Activated CD8-positive, alpha-beta memory T cell treated with anti-CD3 and anti-CD28 coated beads, Interleukin-2, amount 50 U/mL, for 4 hours (primary cell): ENCODE measurements around the gene OCA2.
"Not testable (repeated sequence)": the region's sequence is repeated elsewhere in the genome, so short reads cannot be mapped to it uniquely, and the experiment has no call there.

Experiments
- DNase-seq: peaks from one replicate; pipeline ENCODE4 v3.0.0-alpha.2; 2020

OCA2 gene

DNA sequence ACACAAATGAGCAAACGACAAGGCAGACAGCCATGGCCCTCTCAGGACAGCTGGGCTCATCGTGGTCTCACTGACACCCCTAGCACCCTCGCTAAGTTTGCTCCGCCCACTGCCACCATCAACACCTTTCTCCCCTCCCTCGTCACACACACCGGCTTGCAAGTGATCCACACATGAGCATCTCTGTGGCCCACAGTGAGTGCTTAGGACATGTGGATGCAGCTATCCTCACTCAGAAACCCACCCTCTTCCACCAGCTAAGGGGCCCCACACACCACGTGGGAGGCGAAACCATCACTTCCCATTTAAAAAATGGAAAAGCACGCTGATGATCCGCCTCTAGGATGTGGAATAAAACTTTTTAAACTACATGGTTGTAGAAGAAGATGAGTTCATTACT, 105.6 kb downstream of the OCA2 start:
- no peak for DNase-seq

DNA sequence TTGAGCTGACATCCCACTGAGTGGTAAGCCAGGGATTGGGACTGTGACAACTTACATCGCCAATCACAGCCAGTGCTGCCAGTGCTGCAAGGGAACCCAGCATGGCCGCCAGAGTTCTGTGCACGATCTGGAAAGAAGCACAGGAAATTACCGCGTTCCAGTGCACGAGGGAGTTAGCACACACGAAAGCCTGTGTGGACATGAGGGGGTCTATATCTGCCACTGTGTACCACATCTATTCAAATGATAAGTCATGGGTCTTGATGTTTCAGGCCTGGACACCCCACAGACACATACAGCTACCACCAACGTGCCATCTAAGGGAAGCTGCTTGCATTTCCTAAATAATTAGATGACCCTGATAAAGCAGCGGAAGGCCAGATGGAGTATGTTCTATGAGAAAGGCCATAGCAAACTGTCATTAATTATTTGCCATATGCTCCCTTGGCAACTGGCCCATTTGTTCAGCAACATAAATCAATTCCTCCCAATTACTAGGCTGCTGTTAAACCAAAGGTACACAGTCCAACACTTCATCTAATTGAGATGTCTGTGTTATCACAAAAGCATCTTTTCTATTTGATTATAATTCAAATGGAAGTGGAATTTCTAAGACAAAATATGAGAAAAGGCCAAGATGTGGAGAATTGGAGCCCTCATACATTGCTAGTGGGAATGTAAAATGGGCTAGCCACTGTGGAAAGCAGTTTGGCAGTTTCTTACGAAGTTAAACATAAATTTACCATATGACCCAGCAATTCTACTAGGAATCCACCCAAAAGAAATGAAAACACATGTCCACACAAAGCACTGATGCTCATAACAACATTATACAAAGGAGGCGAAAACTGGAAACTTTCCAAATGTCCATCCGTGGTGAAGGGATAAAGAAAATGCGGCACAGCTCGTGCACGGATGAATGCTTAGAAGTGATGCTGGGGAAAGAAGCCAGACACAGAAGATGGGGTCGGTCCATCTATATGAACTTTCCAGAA, 108.3 kb downstream of the OCA2 start:
- DNase-seq = no peak

DNA sequence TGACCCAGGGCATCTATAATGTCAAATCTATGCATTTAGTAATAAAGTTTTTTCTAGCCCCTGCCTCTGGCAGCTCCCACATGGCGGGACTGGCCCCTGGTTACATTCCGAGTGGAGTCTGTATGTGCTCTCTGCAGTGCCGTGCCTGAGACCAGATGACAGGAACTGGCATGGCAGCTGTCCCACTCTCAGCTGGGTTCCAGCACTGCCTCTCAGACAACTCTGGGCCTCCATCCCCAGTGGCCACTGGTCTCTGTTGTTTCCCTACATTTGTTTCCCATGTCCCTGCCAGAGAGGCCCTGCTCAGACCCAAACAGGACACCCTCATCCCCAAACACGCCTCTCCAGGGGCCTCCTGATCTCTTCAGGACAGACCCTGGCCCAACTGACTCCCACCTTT, 109.3 kb downstream of the OCA2 start:
- DNase-seq = no peak

DNA sequence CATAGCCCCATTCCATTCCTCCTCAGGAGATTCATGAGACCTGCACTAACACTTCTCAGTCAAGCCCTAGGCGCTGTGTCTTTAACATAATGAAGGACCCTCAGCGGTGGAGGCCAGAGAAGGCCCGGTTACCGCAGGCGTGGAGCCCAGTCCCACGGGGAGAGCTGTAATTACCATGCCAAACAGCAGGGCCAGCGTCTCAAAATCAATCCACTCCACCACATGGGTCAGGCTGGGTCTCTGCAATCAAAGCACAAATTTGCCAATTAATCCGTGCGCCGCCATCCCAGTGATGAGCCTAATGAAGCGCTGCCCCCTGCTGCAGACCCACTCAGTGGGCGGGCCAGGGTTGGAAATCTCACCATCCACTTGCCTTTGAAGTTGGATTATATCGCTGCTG, 109.7 kb downstream of the OCA2 start:
- no peak for DNase-seq

DNA sequence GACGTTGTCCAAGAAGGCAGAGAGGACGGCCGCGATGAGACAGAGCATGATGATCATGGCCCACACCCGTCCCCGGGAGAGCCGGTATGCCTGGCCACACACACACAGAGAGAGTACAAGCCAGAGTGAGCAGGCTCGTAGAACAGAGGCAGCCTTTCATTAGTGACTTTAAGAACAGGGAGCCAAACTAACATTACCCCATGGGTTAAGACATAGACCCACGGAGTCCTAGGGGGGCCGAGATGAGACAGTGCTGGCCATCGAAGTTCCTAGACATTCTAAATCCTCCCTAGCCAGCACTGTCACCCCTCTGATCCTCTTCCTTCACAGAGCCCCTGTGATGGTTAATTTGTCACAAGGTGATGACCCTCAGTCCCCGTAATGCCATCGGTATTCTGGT, 114.0 kb downstream of the OCA2 start:
- no peak for DNase-seq

DNA sequence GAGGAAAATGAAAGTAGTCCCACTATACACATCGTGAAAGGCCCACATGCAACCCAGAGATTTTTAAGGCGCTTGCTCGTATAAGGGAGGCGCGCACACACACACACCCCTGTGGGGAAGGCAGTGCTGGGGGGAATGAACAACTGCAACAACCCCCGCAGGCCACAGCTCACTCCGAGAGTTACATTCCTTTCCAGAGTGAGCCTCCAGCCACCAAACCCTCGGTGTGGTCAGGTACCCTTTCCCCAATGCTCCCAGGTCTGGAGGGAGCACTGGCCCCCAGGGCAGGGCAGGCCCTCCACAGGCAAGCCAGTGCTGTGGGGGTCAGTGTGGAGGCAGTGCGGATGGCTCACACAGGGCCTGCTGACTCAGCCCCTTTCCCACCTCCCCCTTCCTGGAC, 115.6 kb downstream of the OCA2 start:
- no peak for DNase-seq

DNA sequence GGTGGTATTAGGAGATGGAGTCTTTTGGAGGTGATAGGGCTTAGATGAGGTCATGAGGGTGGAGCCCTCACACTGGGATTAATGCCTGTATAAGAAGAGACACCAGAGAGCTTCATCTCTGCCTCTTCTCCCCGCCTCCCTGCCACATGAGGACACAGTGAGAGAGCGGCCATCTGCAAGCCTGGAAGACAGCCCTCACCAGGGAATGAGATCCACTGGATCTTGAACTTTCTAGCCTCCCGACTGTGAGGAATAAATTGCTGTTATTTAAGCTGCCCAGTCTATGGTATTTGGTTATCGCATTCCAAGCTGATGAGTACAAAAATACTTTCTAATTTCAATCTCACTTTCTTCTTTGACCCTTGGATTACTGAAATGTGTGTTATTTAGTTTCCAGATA, 121.4 kb downstream of the OCA2 start:
- no peak for DNase-seq

DNA sequence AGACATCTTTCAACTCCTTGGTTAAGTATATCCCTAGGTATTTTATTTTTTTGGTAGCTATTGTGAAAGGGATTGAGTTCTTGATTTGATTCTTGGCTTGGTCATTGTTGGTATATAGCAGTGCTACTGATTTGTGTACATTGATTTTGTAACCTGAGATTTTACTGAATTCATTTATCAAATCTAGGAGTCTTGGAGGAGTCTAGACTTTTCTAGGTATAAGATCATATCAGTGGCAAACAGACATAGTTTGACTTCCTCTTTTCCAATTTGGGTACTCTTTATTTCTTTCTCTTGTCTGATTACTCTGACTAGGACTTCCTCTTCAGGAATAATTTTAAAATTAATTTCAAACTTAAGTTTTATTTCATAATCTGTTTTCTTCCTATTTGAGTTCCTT, 125.2 kb downstream of the OCA2 start:
- DNase-seq = no peak

DNA sequence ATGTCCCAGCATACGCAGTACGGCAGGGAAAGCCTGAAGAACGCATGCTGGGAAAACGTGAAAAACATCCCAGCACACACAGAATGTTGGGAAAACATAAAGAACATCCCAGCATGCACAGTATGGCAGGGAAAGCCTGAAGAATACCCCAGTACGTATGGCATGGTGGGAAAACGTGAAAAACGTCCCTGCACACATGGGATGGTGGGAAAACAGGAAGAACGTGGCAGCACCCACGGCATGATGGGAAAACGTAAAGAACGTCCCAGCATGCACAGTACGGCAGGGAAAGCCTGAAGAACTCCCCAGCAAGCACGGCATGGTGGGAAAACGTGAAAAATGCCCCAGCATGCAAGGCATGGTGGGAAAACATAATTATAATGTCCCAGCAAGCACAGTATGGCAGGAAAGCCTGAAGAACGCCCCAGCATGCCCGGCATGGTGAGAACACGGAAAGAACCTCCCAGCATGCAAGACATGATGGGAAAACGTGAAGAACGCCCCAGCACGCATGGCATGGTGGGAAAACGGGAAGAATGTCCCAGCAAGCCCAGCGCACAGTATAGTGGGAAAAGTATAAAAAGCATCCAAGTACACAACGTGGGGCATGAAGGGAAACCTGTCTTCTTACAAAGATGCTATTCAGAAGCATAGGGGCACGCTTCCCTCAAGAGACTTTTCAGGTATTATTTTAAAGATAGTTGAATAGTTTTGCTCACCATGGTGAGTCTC, 128.3 kb downstream of the OCA2 start:
- DNase-seq = no peak

DNA sequence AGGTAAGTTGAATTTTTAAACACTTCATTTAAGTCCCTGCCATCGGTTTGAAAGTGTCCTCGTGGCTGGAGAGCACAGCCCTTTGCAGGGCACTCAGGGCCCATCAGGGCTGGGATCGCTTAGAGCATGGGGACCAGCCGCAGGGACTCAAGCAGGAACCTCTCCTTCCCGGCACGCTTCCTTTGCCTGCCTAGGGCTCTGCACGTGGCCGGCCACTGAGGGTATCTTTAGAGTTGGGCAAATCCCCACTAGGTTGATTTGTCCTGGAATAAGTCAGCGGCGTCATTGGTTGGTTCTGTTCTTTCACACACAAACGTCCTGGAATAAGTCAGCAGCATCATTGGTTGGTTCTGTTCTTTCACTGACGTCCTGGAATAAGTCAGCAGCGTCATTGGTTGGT, 131.6 kb downstream of the OCA2 start:
- DNase-seq = no peak

DNA sequence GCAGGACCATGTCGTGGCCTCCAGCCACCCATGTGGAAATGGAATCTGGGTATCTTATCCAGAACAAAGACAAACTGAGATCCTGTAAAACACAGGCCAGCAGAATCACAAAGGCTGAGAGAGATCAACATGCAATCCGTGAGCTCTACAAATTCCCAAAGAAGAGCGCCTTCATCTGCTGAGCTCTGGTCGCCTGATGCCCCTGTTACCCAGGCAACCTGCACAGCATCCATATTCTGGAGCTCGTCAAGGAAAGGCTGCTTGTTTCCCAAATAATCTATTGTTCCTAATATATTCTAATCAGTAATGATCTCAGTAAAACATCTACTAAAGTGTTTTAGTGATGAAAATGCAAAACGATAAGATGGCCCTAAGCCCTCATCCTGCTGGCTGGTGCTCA, 133.6 kb downstream of the OCA2 start:
- no peak for DNase-seq

DNA sequence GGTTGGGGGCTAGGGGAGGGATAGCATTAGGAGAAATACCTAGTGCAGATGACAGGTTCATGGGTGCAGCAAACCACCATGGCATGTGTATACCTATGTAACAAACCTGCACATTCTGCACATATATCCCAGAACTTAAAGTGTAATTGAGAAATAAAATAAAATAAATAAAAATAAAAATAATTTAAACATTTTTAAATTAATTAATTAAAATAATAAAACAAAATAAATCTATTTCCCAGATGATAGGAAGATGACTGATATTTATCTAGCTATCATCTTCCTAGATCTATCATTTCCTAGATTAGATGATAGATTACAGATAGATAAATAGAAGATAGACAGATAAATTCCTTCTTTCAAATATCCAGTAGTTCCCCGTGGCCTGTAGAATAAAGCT, 137.3 kb downstream of the OCA2 start:
- DNase-seq = no peak

DNA sequence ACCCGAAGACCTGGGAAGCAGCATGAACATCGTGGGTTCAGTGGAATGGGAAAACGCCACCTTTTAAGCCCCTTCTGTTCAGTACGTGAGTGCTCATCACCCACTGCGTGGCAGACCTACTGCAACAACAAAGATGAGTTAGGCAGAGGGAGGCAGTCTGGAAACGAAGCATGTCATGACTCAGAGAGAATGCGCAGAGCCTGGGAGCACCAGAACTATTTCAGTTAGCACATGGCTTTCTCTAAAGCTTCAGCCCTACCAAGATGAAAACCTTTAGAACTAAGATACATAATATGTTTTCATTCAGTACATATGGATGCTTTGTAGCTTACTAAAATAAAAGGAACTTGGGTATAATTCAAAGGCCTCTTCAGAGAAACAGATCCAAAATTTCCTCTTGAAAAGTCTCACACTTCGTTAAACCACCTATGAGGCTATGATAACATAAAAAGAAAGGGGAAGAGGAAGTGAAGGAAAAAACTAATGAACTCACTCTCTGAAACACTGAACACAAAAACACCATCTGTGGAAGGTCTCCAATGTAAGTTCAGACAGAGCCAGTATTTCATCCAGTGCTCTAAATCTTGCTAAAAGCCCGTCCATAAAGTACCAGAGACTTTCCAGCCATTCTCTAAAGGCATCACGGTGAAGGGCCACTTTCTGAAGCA, 140.1 kb downstream of the OCA2 start:
- DNase-seq = no peak

DNA sequence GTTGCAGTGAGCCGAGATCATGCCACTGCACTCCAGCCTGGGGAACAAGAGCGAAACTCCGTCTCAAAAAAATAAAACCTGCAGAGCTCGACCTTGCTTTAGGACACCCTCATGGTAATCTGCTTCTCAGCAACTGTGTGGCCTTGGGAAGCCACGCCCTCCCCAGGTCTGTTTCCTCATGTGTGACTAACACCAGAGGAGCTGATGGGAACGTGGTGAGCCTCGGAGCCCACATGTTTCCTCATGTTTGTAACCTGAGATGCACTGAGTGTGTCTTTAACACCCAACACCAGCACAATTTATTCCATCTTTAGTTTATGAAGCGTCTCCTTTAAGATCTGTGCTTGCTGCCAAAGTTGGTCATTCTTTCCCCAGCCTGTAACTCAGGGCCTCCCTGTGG, 142.8 kb downstream of the OCA2 start:
- DNase-seq = no peak

DNA sequence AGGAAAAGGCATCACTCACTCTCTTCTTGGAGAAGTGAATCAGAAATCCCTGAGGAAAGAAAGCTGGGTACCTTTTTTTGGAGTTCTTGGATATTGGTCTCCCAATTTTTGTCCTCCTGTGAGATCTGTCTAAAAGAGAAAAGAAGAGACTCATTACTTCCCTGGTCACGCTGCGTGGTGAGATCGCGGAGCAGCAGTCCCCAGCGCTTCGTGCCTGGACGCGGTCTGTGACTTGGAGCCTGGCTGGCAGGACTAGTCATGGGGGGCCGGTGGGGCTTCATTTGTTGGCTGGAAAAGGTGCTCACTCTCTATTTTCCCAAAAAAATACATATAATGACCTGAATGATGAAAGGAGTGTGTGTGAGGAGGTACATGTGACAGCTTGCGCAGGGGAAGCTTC, 144.0 kb downstream of the OCA2 start:
- DNase-seq = no peak

DNA sequence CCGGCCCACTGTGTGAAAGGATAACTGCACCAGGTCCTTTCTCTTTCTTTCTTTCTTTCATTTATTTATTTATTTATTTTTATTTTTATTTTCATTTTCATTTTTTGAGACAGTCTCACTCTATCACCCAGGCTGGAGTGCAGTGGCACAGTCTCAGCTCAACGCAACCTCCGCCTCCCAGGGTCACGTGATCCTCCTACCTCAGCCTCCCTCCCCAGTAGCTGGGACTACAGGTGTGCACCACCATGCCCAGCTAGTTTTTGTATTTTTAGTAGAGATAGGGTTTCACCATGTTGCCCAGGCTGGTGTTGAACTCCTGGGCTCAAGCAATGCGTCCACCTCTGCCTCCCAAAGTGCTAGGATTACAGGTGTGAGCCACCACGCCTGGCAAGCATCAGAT, 146.5 kb downstream of the OCA2 start:
- DNase-seq = not testable (repeated sequence)

DNA sequence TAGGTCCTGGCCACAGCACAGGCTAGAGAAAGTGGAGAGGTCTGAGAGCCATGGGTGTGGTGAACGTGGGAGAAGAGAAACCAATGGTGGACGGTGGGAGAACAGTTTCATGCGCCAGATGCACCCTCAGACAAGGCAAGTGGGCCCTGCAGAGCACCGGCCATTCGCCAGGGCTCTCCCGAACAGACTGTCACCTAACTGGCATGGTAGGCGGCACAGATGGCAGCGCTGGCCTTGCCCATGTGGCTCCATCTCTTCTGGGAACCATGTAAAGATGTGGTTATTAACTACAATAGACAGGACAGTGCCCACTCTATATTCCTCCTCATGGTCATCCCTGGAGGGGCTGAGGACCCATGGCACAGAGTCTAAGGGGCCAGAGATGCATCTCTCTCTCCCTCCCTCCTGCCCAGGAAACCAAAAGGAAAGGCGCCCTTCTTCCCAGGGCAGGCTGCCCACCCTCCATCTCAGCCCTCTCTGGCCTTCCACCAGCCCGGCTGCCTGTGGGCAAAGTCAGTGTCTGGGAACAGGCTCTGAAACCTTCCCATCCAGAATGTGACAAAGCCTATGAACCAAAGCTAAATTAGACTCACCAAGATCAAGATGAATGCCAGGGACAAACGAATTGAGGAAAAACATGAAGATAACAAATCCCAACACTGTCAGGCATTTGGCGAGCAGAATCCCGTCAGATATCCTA, 147.8 kb downstream of the OCA2 start:
- no peak for DNase-seq

DNA sequence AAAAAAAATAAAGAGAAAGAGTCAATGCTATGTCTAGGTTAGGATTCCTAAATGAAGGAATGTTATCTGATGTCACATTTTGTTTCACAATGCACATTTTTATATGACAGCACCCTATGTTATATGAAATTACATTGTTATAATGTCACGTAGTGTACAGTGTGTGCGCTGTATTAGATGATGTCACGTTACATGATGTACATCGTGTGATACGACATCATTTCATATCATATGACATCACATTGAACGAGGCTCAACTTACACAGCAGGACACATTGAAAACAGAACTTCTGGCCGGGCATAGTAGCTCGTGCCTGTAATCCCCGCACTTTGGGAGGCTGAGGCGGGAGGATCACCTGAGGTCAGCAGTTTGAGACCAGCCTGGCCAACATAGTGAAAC, 150.0 kb downstream of the OCA2 start:
- DNase-seq = no peak

DNA sequence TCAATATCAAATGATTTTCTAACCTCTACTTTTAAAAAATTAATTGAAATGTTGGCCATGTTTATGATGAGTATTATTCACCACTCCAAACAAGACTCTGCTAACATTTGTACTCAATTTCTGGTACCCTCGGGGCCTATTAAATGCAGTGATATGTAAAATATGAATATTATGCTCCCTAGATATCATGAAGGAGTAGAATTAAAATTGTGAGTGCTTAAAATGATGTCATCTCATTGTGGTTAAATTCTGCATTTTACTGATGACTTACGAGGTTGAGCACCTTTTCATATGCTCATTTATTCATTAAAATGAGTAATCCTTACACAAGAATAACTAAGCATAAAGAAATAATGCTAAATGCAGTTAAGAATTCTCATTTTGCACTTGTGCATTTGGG, 159.9 kb downstream of the OCA2 start:
- DNase-seq = no peak

DNA sequence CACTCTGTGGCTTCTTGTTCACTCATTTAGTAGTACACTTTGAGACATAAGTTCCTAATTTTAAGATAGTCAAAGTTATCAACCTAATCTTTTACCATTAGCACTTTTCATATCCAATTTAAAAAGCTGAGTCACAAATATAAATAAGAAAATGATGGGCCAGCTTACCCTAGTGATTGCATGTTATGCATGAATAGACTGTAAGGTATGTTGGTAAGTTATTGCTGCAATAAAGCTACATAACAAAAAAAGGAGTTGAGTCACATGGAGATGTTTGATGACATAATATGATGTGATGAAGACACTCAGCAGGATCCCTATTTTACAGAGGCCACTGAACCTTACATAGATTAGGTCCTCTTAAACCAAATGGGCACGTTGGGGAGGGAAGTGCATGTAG, 161.3 kb downstream of the OCA2 start:
- DNase-seq = no peak

DNA sequence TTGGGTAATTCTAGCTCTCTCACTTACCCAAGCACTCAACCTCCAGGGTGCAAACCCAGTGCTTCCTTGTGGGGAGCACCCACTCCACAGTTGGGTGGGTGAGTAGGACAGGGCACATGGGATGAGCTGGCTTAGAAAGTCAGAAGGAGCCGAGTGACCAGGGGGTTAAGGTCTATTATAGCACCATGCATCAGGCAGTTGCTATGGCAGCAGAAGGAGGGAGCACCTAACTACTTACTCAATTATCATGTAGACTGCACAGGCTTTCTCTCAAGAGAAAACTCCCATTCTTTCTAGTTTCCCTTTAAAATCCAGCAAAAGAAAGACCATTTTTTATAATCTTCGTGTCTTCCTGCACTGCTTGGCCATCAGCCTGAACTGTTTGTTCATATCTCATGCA, 163.0 kb downstream of the OCA2 start:
- no peak for DNase-seq

DNA sequence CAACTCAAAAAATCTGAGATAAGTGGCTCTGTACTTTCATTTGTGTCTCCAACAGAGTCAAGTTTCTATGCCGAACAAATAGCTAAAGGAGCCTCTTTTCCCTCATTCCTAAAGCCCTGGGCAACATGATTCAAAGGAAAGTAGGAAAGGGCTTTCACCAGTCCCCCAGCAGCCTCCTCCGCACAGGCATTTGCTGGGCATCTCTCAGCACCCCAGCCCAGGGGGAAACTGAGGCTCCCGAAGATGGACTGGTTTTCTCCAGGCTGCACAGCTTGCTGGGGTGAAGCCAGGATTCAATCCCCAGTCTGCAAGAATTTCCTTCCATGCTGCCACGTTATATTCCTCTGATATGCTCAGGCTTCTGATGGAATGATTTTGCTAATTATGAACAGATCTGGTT, 163.8 kb downstream of the OCA2 start:
- no peak for DNase-seq

DNA sequence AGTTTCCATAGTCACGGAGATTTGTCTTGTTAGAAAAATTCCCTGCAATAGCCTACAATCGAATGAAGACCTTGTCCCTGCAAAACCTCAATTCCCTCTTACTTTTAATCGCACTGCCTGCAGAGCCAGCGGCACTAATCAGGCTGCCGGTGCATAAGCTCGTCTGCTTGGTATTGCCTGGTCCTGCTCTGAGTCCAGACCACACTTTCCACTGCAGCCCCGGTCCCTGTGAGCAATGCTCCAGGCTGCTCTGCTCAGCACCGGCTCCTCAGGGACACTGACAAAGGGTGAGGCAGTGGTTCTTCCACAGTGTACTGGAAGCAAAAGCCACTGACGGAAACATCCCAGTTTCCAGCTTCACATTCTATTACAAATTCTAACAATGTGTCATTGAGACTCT, 164.3 kb downstream of the OCA2 start:
- DNase-seq = no peak
